Body of pancreas (tissue), 4 donors: ENCODE results near the gene CAMK4.

Experiments used
- POLR2A ChIP-seq, 3 donors: fragments of 450-650 bp; IDR thresholded peaks; one replicate each; pipeline ENCODE4 v1.6.1; 2016; ENCODE audit warnings: antibody characterized with exemption in 3 of 3, mild to moderate bottlenecking in 2 of 3
- TF ChIP-seq, protein P1 (sequence below), 7 experiments: fragments of 450-650 bp in 4 of 7; fragments of 200-600 bp in 3 of 7; sonication (generic) in 3 of 7; IDR thresholded peaks; one replicate each; pipeline ENCODE4 v1.5.1; 2016 to 2019; ENCODE audit warnings: antibody characterized with exemption in 7 of 7

- TF ChIP-seq, protein P1, sequence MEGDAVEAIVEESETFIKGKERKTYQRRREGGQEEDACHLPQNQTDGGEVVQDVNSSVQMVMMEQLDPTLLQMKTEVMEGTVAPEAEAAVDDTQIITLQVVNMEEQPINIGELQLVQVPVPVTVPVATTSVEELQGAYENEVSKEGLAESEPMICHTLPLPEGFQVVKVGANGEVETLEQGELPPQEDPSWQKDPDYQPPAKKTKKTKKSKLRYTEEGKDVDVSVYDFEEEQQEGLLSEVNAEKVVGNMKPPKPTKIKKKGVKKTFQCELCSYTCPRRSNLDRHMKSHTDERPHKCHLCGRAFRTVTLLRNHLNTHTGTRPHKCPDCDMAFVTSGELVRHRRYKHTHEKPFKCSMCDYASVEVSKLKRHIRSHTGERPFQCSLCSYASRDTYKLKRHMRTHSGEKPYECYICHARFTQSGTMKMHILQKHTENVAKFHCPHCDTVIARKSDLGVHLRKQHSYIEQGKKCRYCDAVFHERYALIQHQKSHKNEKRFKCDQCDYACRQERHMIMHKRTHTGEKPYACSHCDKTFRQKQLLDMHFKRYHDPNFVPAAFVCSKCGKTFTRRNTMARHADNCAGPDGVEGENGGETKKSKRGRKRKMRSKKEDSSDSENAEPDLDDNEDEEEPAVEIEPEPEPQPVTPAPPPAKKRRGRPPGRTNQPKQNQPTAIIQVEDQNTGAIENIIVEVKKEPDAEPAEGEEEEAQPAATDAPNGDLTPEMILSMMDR (IDR thresholded peaks at IDR 0.05), result no peak
- TF ChIP-seq POLR2A (IDR thresholded peaks at IDR 0.05), result no peak
Measured at GRCh38 chr5:111530298-111530740, 306.1 kb downstream of the CAMK4 start.
